SJCRH30 (cell line): Measurements from ENCODE around the gene C12orf75. TPM values are rescaled to one million over a fixed set of nuclear protein-coding genes. Genes with fewer than 3 reads are reported as not detected.

ENCODE experiments used
- DNase-seq, 2 experiments: peaks; one replicate each; pipeline ENCODE4 v3.0.0-alpha.2; 2015 to 2020
- H3K27ac ChIP-seq: fragments of 250-450 bp; sonication (Bioruptor Pico); 2 replicates; pipeline ENCODE4 v1.5.1; 2020; ENCODE audit warnings: mild to moderate bottlenecking, moderate library complexity
- H3K27me3 ChIP-seq: fragments of 250-450 bp; sonication (Bioruptor Pico); 2 replicates; pipeline ENCODE4 v1.5.1; 2020; ENCODE audit warnings: mild to moderate bottlenecking, moderate library complexity
- H3K36me3 ChIP-seq: fragments of 250-450 bp; sonication (Bioruptor Pico); 2 replicates; pipeline ENCODE4 v1.5.1; 2020; ENCODE audit warnings: mild to moderate bottlenecking, moderate library complexity
- H3K4me1 ChIP-seq: fragments of 250-450 bp; sonication (Bioruptor Pico); 2 replicates; pipeline ENCODE4 v1.5.1; 2020; ENCODE audit warnings: mild to moderate bottlenecking, moderate library complexity
- H3K4me3 ChIP-seq: fragments of 250-450 bp; sonication (Bioruptor Pico); 2 replicates; pipeline ENCODE4 v1.5.1; 2020; ENCODE audit warnings: mild to moderate bottlenecking, moderate library complexity
- H3K9me3 ChIP-seq: fragments of 250-450 bp; sonication (Bioruptor Pico); replicated peaks from 2 replicates; pipeline ENCODE4 v1.5.1; 2020; ENCODE audit warnings: mild to moderate bottlenecking, moderate library complexity
- total RNA-seq: library from RNA; depleted of rRNA; stranded (reverse); fragments of >200 nt; shearing (Covaris generic); gene quantifications from 2 replicates; pipeline ENCODE4 v1.2.3, GENCODE V29; 2014; rRNA removed

C12orf75 gene
- 36.2 and 36.8 TPM in 2 replicates for total RNA-seq

- Histone ChIP-seq H3K27ac (no peak within 1 kb of the TSS), H3K36me3 (no peaks in the 10 kb centered on the region), H3K4me3 (peak within 1 kb of the TSS; percentile 69)
These were observed at the start of gene C12orf75 for GRCh38 chr12:105330283-105330930. C12orf75 (plus strand) TSS chr12:105330691; CDS start chr12:105330892, 201 bp downstream.

GRCh38 chr12:105280966-105281693 is 49.4 kb upstream of the C12orf75 start:
- Histone ChIP-seq H3K4me3 (no peak overlapping the region), H3K4me1 (no peaks in the 10 kb centered on the region), H3K27me3 (no peaks in the 10 kb centered on the region), H3K9me3 (no peaks in the 10 kb centered on the region), H3K27ac (no peak overlapping the region), H3K36me3 (no peaks in the 10 kb centered on the region)
- DNase-seq = no peak

More at GRCh38 chr12:105330283-105330930, at the start of gene C12orf75:
- peak; percentile 85 to 86 for DNase-seq
- Histone ChIP-seq H3K27me3 (0 out of 2 replicates have a peak, but pooled peaks cover 3% of the 10 kb centered on the region), H3K4me1 (0 out of 2 replicates have a peak, but pooled peaks cover 2% of the 10 kb centered on the region), H3K9me3 (no peaks in the 10 kb centered on the region)

GRCh38 chr12:105281694-105282049 is 48.8 kb upstream of the C12orf75 start:
- no peaks in the 10 kb centered on the region for H3K9me3 ChIP-seq
- no peak overlapping the region for H3K4me3 ChIP-seq
- H3K4me1 ChIP-seq = no peaks in the 10 kb centered on the region
- DNase-seq = no peak
- H3K36me3 ChIP-seq = no peaks in the 10 kb centered on the region
- no peak overlapping the region for H3K27ac ChIP-seq
- H3K27me3 ChIP-seq = no peaks in the 10 kb centered on the region

- H3K36me3 ChIP-seq = no peaks in the 10 kb centered on the region
- H3K9me3 ChIP-seq = no peaks in the 10 kb centered on the region
- no peak overlapping the region for H3K27ac ChIP-seq
- no peak for DNase-seq
- no peaks in the 10 kb centered on the region for H3K27me3 ChIP-seq
- no peak overlapping the region for H3K4me3 ChIP-seq
- H3K4me1 ChIP-seq = no peaks in the 10 kb centered on the region
These were observed 45.1 kb upstream of the C12orf75 start for GRCh38 chr12:105285378-105285777.

GRCh38 chr12:105287408-105287807 is 43.1 kb upstream of the C12orf75 start:
- Histone ChIP-seq H3K9me3 (no peaks in the 10 kb centered on the region), H3K27me3 (no peaks in the 10 kb centered on the region), H3K36me3 (no peaks in the 10 kb centered on the region), H3K27ac (no peak overlapping the region), H3K4me1 (no peaks in the 10 kb centered on the region), H3K4me3 (no peak overlapping the region)
- DNase-seq = no peak

- Histone ChIP-seq H3K4me1 (no peaks in the 10 kb centered on the region), H3K27ac (no peak overlapping the region), H3K36me3 (no peaks in the 10 kb centered on the region), H3K27me3 (no peaks in the 10 kb centered on the region), H3K9me3 (no peaks in the 10 kb centered on the region), H3K4me3 (no peak overlapping the region)
- DNase-seq = no peak
These were observed 42.0 kb upstream of the C12orf75 start for GRCh38 chr12:105288311-105288996.

GRCh38 chr12:105289114-105289904 is 41.2 kb upstream of the C12orf75 start:
- no peak for DNase-seq
- Histone ChIP-seq H3K27me3 (no peaks in the 10 kb centered on the region), H3K36me3 (no peaks in the 10 kb centered on the region), H3K4me3 (no peak overlapping the region), H3K9me3 (no peaks in the 10 kb centered on the region), H3K27ac (no peak overlapping the region), H3K4me1 (no peaks in the 10 kb centered on the region)

GRCh38 chr12:105291531-105291930 is 39.0 kb upstream of the C12orf75 start:
- Histone ChIP-seq H3K9me3 (no peaks in the 10 kb centered on the region), H3K27ac (no peak overlapping the region), H3K36me3 (no peaks in the 10 kb centered on the region), H3K27me3 (no peaks in the 10 kb centered on the region), H3K4me1 (no peaks in the 10 kb centered on the region), H3K4me3 (no peak overlapping the region)
- DNase-seq = peak in 1 of 2 experiments; percentile 31

GRCh38 chr12:105292705-105293104 is 37.8 kb upstream of the C12orf75 start:
- Histone ChIP-seq H3K27me3 (no peaks in the 10 kb centered on the region), H3K4me3 (no peak overlapping the region), H3K9me3 (no peaks in the 10 kb centered on the region), H3K36me3 (no peaks in the 10 kb centered on the region), H3K4me1 (no peaks in the 10 kb centered on the region), H3K27ac (no peak overlapping the region)
- DNase-seq = no peak

GRCh38 chr12:105293187-105293586 is 37.3 kb upstream of the C12orf75 start:
- H3K36me3 ChIP-seq = no peaks in the 10 kb centered on the region
- H3K27me3 ChIP-seq = no peaks in the 10 kb centered on the region
- no peaks in the 10 kb centered on the region for H3K9me3 ChIP-seq
- DNase-seq = no peak
- H3K27ac ChIP-seq = no peak overlapping the region
- H3K4me1 ChIP-seq = no peaks in the 10 kb centered on the region
- H3K4me3 ChIP-seq = no peak overlapping the region

GRCh38 chr12:105294161-105294560 is 36.3 kb upstream of the C12orf75 start:
- Histone ChIP-seq H3K9me3 (no peaks in the 10 kb centered on the region), H3K4me3 (no peak overlapping the region), H3K27ac (no peak overlapping the region), H3K36me3 (no peaks in the 10 kb centered on the region), H3K4me1 (no peaks in the 10 kb centered on the region), H3K27me3 (no peaks in the 10 kb centered on the region)
- DNase-seq = no peak

GRCh38 chr12:105294886-105295479 is 35.5 kb upstream of the C12orf75 start:
- H3K27me3 ChIP-seq = no peaks in the 10 kb centered on the region

GRCh38 chr12:105296116-105297089 is 34.1 kb upstream of the C12orf75 start:
- Histone ChIP-seq H3K36me3 (no peaks in the 10 kb centered on the region), H3K27ac (no peak overlapping the region), H3K4me3 (no peak overlapping the region), H3K9me3 (no peaks in the 10 kb centered on the region), H3K27me3 (no peaks in the 10 kb centered on the region), H3K4me1 (no peaks in the 10 kb centered on the region)
- no peak for DNase-seq

More at GRCh38 chr12:105294886-105295479, 35.5 kb upstream of the C12orf75 start:
- no peaks in the 10 kb centered on the region for H3K4me1 ChIP-seq
- H3K4me3 ChIP-seq = no peak overlapping the region
- no peak overlapping the region for H3K27ac ChIP-seq
- no peak for DNase-seq
- H3K36me3 ChIP-seq = no peaks in the 10 kb centered on the region
- no peaks in the 10 kb centered on the region for H3K9me3 ChIP-seq
